ENCODE data around the gene LGALS3BP.

LGALS3BP gene

DNA sequence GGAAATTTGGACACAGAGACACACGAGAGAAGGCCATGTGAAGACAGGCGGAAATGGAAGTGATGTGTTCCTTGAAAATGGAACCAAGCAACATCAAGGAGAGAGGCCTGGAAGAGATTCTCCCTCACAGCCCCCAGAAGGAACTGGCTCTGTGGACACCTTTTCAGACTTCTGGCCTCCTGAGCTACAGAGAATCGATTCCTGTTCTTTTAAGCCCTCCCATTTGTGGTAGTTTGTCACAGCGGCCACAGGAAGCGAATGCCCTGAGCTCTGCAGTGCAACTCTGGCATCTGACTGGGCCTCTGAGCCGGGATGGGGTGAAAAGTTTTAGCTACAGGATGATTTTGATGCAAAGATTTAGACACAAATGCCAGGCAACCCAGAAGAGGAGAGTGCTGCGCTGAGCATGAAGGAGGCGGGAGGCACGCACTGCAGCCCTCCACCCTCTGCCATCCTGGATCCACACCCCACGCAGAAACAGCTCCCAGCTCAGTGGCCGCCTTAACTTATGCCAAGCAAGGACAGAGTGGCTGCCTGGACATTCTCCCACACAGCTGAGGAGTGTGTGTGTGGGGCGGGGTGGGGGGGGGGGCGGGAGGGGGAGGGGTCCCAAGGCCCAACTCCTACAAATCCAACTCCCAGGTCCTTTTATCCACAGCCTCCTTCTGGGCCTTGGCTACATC lies 56.8 kb downstream of the LGALS3BP start:
- Histone ChIP-seq H3K27me3 (ENCODE audit: insufficient read depth, poor library complexity, severe bottlenecking) (no peaks in the 10 kb centered on the region), H3K27ac (replicated peaks) (peak overlapping the region; percentile 44; the same call in 1 of the 2 replicates), H3K4me3 (replicated peaks; ENCODE audit: insufficient read depth, low read length) (peak overlapping the region; percentile 8; the same call in 1 of the 2 replicates)
- peak in 1 of 2 experiments; percentile 36 for DNase-seq (ENCODE audit: low read depth in 1 of 2, low spot score in 1 of 2)
- TF ChIP-seq GABPA (IDR thresholded peaks at IDR 0.05; ENCODE audit: low read depth) (no peak), SPI1 (IDR thresholded peaks at IDR 0.05; ENCODE audit: borderline replicate concordance, low read depth) (no peak), CTCF (IDR thresholded peaks at IDR 0.05; ENCODE audit: insufficient read depth, low read length) (no peak), POLR2AphosphoS5 (IDR thresholded peaks at IDR 0.05; ENCODE audit: low read depth) (no peak)
- TF ChIP-seq, protein P1, sequence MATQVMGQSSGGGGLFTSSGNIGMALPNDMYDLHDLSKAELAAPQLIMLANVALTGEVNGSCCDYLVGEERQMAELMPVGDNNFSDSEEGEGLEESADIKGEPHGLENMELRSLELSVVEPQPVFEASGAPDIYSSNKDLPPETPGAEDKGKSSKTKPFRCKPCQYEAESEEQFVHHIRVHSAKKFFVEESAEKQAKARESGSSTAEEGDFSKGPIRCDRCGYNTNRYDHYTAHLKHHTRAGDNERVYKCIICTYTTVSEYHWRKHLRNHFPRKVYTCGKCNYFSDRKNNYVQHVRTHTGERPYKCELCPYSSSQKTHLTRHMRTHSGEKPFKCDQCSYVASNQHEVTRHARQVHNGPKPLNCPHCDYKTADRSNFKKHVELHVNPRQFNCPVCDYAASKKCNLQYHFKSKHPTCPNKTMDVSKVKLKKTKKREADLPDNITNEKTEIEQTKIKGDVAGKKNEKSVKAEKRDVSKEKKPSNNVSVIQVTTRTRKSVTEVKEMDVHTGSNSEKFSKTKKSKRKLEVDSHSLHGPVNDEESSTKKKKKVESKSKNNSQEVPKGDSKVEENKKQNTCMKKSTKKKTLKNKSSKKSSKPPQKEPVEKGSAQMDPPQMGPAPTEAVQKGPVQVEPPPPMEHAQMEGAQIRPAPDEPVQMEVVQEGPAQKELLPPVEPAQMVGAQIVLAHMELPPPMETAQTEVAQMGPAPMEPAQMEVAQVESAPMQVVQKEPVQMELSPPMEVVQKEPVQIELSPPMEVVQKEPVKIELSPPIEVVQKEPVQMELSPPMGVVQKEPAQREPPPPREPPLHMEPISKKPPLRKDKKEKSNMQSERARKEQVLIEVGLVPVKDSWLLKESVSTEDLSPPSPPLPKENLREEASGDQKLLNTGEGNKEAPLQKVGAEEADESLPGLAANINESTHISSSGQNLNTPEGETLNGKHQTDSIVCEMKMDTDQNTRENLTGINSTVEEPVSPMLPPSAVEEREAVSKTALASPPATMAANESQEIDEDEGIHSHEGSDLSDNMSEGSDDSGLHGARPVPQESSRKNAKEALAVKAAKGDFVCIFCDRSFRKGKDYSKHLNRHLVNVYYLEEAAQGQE (IDR thresholded peaks at IDR 0.05; ENCODE audit: insufficient replicate concordance, low read depth) = no peak

- H3K4me3 ChIP-seq (replicated peaks; ENCODE audit: insufficient read depth, low read length) = no peak overlapping the region
- no peaks in the 10 kb centered on the region for H3K27me3 ChIP-seq (ENCODE audit: insufficient read depth, poor library complexity, severe bottlenecking)
- DNase-seq (ENCODE audit: low read depth in 1 of 2, low spot score in 1 of 2) = no peak
- H3K27ac ChIP-seq (replicated peaks) = no peak overlapping the region
- TF ChIP-seq POLR2AphosphoS5 (IDR thresholded peaks at IDR 0.05; ENCODE audit: low read depth) (no peak), CTCF (IDR thresholded peaks at IDR 0.05; ENCODE audit: insufficient read depth, low read length) (no peak), GABPA (IDR thresholded peaks at IDR 0.05; ENCODE audit: low read depth) (no peak), SPI1 (IDR thresholded peaks at IDR 0.05; ENCODE audit: borderline replicate concordance, low read depth) (no peak)
- TF ChIP-seq, protein P1 (IDR thresholded peaks at IDR 0.05; ENCODE audit: insufficient replicate concordance, low read depth) = no peak
These were observed 58.2 kb downstream of the LGALS3BP start for GRCh38 chr17:78921437-78921971.

Measured in HL-60 (cell line).